Activated gamma-delta T cell (primary cell): ENCODE results near the gene MOCS3.

Experiments used
- DNase-seq: peaks from one replicate; lab custom pipeline; 2025; lab: John Stamatoyannopoulos, UW

MOCS3 gene

GRCh38 chr20:50982363-50982762, 23.7 kb downstream of the MOCS3 start:
- DNase-seq = no peak

DNA sequence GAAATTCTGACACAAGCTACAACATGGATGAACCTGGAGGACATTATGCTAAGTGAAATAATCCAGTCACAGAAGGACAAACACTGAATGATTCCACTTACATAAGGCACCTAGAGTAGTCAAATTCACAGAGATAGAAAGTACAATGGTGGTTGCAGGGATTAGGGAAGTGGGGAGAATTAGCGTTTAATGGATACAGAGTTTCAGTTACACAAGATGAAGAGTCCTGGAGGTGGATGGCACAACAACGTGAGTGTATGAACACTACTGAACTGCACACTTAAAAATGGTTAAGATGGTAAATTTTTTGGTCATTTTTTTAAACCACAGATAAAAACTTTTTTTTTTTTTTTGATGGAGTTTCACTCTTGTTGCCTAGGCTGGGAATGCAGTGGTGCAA, 24.7 kb downstream of the MOCS3 start:
- DNase-seq = no peak

DNA sequence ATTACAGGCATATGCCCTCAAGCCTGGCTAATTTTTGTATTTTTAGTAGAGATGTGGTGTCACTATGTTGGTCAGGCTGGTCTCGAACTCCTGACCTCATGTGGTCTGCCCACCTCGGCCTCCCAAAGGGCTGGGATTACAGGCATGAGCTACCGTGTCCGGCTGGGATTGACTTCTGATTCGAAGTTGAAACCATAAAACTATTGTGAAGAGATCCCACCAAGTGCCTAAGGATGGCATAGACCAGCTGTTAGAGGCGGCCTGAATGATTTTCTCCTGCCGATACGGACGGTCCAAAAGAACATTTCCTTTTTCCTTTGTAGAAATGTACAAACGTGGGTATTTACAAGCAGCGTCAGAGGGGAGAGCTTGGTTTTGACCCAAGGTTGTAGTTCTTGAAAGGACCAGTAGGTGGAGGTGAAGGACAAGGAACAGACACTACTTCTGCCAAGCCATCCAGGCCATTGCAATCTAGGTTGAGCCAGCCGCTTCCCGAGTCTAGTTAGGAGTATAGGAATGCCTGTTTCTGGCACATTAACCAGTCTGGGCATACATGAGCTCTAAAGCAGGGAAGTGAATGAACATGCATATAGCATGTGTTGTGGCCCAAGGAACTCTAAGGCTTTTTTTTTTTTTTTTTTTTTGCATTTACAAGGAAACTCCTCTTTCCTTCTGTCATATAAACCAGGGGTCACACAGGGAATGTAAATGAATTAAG, 29.0 kb downstream of the MOCS3 start:
- DNase-seq = no peak

DNA sequence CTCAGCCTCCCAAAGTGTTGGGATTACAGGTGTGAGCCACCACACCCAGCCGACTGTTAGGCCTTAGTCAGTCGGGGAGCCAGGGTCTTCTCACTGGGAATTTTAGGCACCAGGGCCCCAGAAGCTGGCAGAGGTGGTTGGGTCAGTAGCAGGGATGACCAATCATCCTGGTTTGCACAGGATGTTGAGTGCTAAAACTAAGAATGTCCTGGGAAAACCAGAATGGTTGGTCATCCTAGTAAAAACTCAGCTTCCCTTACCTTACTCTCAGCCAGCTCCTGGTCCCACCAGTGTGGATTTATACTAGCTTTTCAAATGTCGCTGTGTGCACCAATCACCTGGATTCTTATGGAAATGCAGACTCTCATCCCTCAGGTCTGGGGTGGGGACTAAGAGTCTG, 32.5 kb downstream of the MOCS3 start:
- no peak for DNase-seq

GRCh38 chr20:50992336-50992732, 33.7 kb downstream of the MOCS3 start:
- DNase-seq = no peak

DNA sequence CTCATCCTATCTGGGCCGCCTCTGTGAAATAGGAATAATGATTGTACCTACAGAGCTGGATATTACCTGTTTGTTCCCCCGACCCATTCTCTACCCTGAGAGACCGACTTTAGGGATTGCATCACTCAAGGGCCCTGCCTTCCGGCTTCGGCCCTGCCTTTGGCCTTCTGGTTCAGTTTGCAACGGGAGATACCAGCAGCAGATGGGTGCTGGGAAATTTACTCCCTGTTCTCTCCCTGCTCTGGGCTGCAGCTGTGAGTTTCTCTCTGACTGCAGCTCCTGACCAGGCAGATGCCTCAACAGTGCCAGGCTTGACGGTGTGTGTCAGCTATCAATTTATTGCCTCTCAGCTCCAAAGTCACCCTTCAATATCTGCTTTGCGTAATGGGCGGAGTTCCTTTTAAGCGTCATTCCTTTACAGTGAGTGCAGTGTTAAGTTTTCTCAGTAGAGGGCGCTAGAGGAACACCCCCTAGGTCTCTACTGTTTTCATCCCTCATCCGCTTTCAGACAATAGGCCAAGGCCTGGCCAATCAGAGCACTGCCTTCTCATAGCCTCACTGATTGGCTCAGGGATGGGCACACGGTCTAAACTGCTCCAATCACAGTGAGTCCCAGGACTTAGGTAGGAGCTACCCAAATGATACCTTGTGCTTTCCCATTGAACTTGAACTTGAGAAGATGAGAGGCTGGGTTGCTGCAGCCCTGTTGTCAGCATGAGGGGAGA, 34.3 kb downstream of the MOCS3 start:
- no peak for DNase-seq

- no peak for DNase-seq
Observed at GRCh38 chr20:50993876-50994275, 35.3 kb downstream of the MOCS3 start.

DNA sequence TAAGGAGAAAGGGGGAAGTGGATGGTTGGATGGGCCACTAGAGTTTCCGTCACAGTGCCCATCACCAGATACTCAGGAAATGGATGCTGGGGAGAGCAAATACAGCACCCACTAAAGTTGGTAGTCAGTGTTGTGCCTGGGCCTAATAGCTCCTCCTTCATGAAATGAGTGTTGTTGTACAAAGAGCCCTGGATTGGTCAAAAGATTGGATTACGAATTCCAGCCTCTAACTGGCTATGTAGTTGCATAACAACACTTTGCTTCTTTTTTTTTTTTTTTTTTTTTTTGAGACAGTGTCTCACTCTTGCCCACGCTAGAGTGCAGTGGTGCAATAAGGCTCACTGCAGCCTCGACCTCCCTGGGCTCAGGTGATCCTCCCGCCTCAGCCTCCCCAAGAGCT, 36.9 kb downstream of the MOCS3 start:
- no peak for DNase-seq

GRCh38 chr20:50996901-50997865, 38.6 kb downstream of the MOCS3 start:
- DNase-seq = no peak

DNA sequence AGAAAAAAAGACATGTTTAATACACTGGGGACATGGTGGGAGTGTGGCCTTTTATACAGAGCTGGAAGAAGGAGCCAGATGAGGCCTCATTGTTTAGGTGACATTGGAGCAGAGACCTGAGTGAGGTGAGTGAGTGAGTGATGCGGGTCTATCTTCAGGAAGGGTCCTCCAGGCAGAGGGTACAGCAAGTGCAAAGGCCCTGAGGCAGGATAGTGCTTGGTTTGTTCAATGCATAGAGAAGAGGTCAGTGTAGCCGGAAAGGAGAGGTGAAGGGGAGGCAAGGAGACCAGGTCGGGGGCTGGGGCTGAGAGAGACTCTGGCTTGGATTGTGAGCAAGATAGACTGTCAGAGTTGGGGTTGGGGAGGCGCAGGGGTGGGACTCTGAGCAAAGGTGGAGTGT, 40.7 kb downstream of the MOCS3 start:
- no peak for DNase-seq

GRCh38 chr20:51001430-51002265, 43.0 kb downstream of the MOCS3 start:
- DNase-seq = no peak

- DNase-seq = no peak
Observed at GRCh38 chr20:51002633-51003032, 44.0 kb downstream of the MOCS3 start.

DNA sequence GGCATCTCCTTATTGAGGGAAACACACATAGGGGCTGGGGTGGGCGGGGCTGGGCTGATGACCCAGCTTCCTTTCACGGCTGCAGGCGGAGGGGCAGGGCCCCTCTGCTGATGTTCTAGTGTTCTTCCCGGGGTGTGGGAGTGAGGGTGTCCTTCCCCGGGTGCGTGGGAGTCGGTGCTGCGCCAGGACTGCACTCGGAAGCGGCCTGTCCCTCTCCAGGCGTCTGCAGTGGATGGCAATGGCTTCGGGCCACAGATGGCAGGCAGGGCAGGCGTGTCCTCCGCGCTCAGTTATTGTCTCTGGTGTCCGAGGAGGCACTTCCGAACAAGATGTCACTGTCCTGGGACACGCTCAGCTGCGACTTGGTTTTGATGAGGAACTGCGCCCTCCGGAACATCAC, 45.1 kb downstream of the MOCS3 start:
- DNase-seq = no peak

DNA sequence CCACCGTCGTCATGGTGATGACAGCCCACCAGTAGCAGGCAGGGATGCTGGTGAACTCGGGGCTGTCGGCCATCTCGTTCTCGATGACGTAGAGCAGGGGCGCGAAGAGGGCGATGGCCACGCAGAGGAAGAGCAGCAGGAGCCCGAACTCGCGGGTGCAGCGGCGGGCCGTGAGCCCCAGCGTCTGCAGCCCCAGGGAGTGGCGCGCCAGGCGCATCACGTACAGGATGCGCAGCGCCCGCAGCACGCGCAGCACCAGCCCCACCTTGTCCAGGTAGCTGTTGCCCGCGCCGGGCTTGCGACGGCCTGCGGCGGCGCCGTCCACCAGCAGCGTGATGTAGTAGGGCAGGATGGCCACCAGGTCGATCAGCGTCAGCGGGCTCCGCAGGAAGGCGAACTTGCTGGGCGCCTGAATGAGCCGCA, 45.7 kb downstream of the MOCS3 start:
- no peak for DNase-seq

DNA sequence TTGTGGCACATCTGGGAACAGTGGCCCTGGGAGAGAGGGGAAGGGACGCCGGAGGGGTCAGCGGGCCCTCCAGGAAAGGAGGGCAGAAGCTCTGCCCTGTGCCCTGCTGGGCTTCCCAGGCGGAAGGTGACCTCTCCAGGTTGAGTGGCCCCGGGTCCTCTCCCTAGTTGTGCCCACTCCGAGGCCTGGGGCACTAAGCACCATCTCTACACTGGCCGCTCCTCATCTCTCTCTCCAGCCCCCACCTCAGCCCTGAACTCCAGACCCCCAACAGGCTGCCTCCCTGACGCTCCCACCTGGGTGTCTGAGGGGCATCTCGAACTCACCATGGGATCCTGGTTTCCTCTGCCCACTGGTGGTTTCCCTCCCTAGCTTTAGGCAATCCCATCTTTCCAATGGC, 46.2 kb downstream of the MOCS3 start:
- no peak for DNase-seq

DNA sequence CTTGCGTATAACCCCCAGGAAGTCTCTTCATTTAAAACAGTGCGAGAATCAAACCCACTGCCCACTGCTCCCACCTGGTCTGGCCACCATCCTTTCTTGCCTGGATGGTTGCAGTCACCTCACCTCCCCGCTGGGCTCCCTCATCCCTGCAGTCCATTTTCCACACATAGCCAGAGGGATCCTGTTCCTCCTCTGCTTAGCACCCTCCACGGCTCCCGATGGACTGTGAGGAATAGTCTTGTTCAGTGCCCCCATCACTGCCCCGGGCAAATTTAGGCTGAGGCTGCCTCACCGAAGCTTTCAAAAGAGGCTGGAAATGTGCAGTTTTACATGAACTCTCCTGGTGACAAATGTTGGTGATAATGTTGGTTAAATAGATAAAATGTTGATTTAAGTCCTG, 46.6 kb downstream of the MOCS3 start:
- DNase-seq = no peak

- no peak for DNase-seq
Observed at GRCh38 chr20:51008718-51009117, 50.1 kb downstream of the MOCS3 start.

- DNase-seq = no peak
Observed at GRCh38 chr20:51009303-51010042, 50.9 kb downstream of the MOCS3 start.

GRCh38 chr20:51010043-51010365, 51.4 kb downstream of the MOCS3 start:
- DNase-seq = no peak

DNA sequence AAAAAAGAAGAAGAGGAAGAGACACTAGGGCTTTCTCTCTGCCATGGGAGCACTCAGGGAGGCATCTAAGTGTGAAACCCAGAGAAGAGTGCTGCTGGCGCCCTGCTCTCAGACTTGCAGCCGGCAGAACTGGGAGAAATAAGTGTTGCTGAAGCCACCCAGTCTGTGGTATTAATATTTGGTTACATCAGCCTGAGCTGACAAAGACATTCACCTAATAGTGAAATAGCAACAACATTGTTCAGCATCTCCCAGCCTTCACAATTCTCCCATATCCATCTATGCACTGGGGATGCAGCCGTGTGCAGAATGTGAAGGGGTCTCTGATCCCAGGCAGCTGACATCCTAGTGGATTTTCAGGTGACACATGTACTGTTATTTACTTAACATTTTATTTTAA, 52.3 kb downstream of the MOCS3 start:
- no peak for DNase-seq

DNA sequence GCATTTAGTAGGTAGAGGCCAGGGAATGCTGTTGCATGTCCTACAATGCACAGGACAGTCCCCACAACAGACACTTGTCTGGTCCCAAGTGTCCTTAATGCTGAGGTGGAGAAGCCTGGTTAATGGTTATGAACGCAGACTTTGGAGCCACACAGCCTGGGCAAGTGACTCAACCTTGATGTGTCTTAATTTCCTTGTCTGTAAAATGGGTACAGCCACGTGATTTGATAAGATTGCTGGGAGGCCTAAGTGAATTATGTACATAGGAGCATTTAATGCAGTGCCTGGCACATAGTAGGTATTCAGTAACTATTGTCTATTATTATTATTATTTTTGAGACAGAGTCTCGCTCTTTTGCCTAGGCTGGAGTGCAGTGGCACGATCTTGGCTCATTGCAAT, 52.9 kb downstream of the MOCS3 start:
- DNase-seq = no peak
